ENCODE measurements around the gene ARNT2. TPM values are rescaled to one million over a fixed set of nuclear protein-coding genes. Genes with fewer than 3 reads are reported as not detected.

ARNT2 gene
- total RNA-seq, 1 experiment from 2014 or later = 16.8 TPM

DNA sequence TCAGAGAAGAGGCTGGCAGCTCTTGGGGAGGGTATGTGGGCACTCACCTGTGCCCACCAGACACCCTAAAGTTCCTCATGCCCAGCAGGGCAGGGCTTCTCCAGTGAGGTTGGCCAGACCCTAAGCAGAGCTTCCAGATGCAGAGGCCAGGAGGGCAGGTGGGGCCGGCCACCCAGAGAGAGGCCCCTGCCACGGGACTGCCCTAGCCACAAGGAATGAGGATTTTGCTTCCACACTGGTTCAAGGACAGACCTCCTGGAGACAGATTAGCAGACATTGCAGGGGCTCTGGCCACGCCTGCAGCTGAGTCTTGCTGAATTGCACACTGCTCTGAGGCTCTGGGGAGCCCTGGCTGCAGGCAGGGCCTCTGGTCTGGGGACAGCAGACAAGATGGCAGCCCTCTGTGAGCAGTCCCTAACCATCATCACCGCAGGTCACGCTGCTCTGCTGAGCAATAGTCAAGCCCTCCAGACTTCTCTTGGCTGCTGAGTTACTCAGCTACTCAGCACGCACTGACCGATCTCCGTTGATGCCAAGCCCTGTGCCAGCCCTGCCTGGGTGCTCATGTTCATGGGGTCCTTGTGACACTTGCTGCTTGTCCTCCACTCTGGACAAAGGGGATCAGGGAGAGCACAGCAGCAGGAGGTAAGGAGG is 173.5 kb downstream of the ARNT2 start:
- no peaks in the 10 kb centered on the region for H3K9me3 ChIP-seq (ENCODE audit: control insufficient read depth, insufficient read depth, low read depth, low read length)
- DNase-seq (ENCODE audit: low read depth, low spot score) = no peak
- in situ Hi-C loops (cut with HindIII; ENCODE audit: low pct_unique_long_range_greater_than_20kb, low sequenced_read_pairs) (no loop called here), intact Hi-C loops (cut with micrococcal nuclease; ENCODE audit: unreplicated experiment) (no loop called here)
- ATAC-seq = no peak
- H3K4me1 ChIP-seq (ENCODE audit: control insufficient read depth, insufficient read depth, low read length) = no peaks in the 10 kb centered on the region
- H3K27ac ChIP-seq (ENCODE audit: low read length) = no peak overlapping the region
- H3K36me3 ChIP-seq (ENCODE audit: control insufficient read depth, insufficient read depth, low read length) = no peaks in the 10 kb centered on the region
- BruUV-seq (replicated peaks) = no TSS peak
- TF ChIP-seq SIN3A (IDR thresholded peaks at IDR 0.05; ENCODE audit: borderline replicate concordance, insufficient read depth, low read depth, low read length) (no peak), POLR2AphosphoS5 (IDR thresholded peaks at IDR 0.05; ENCODE audit: low read depth, low read length) (no peak), TCF7L2 (IDR thresholded peaks at IDR 0.05; ENCODE audit: low read depth, low read length) (no peak)
- TF ChIP-seq, protein P1, sequence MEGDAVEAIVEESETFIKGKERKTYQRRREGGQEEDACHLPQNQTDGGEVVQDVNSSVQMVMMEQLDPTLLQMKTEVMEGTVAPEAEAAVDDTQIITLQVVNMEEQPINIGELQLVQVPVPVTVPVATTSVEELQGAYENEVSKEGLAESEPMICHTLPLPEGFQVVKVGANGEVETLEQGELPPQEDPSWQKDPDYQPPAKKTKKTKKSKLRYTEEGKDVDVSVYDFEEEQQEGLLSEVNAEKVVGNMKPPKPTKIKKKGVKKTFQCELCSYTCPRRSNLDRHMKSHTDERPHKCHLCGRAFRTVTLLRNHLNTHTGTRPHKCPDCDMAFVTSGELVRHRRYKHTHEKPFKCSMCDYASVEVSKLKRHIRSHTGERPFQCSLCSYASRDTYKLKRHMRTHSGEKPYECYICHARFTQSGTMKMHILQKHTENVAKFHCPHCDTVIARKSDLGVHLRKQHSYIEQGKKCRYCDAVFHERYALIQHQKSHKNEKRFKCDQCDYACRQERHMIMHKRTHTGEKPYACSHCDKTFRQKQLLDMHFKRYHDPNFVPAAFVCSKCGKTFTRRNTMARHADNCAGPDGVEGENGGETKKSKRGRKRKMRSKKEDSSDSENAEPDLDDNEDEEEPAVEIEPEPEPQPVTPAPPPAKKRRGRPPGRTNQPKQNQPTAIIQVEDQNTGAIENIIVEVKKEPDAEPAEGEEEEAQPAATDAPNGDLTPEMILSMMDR (IDR thresholded peaks at IDR 0.05) = no peak
- TF ChIP-seq, protein P2, sequence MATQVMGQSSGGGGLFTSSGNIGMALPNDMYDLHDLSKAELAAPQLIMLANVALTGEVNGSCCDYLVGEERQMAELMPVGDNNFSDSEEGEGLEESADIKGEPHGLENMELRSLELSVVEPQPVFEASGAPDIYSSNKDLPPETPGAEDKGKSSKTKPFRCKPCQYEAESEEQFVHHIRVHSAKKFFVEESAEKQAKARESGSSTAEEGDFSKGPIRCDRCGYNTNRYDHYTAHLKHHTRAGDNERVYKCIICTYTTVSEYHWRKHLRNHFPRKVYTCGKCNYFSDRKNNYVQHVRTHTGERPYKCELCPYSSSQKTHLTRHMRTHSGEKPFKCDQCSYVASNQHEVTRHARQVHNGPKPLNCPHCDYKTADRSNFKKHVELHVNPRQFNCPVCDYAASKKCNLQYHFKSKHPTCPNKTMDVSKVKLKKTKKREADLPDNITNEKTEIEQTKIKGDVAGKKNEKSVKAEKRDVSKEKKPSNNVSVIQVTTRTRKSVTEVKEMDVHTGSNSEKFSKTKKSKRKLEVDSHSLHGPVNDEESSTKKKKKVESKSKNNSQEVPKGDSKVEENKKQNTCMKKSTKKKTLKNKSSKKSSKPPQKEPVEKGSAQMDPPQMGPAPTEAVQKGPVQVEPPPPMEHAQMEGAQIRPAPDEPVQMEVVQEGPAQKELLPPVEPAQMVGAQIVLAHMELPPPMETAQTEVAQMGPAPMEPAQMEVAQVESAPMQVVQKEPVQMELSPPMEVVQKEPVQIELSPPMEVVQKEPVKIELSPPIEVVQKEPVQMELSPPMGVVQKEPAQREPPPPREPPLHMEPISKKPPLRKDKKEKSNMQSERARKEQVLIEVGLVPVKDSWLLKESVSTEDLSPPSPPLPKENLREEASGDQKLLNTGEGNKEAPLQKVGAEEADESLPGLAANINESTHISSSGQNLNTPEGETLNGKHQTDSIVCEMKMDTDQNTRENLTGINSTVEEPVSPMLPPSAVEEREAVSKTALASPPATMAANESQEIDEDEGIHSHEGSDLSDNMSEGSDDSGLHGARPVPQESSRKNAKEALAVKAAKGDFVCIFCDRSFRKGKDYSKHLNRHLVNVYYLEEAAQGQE (IDR thresholded peaks at IDR 0.05; ENCODE audit: insufficient read depth in 1 of 2, low read depth in 2 of 2, low read length in 1 of 2) = no peak
- no peak overlapping the region for H3K4me3 ChIP-seq (ENCODE audit: low read depth in 2 of 2, low read length in 2 of 2)
- H3K27me3 ChIP-seq (ENCODE audit: control insufficient read depth, insufficient read depth, low read length) = no peaks in the 10 kb centered on the region
- CTCF ChIA-PET = no interaction called here
- POLR2A ChIA-PET = no interaction called here

DNA sequence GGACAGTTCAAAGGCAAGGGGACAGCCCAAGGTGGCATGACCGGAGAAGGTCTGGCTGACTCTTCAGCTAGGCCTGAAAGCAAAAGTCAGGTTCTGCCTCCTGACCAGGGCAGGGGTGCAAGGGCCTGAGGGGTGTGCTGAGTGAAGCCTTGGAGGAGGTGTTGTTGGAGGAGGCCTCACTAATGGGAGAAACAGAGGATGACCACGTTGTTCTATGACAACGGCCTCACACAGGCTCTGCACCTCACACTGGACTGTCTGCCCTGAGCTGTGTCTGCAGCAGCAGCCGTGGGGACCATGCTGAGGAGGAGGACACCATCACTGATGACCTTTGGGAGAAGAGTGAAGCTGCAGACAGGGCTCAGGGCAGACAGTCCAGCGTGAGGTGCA is 174.0 kb downstream of the ARNT2 start:
- ChIA-PET POLR2A (no interaction called here), CTCF (no interaction called here)
- no peak overlapping the region for H3K4me3 ChIP-seq (ENCODE audit: low read depth in 2 of 2, low read length in 2 of 2)
- ATAC-seq (no peak), DNase-seq (ENCODE audit: low read depth, low spot score) (no peak)
- H3K27ac ChIP-seq (ENCODE audit: low read length) = no peak overlapping the region
- in situ Hi-C loops (cut with HindIII; ENCODE audit: low pct_unique_long_range_greater_than_20kb, low sequenced_read_pairs) (no loop called here), intact Hi-C loops (cut with micrococcal nuclease; ENCODE audit: unreplicated experiment) (no loop called here)
- TF ChIP-seq TCF7L2 (IDR thresholded peaks at IDR 0.05; ENCODE audit: low read depth, low read length) (no peak), POLR2AphosphoS5 (IDR thresholded peaks at IDR 0.05; ENCODE audit: low read depth, low read length) (no peak), SIN3A (IDR thresholded peaks at IDR 0.05; ENCODE audit: borderline replicate concordance, insufficient read depth, low read depth, low read length) (no peak)
- TF ChIP-seq, protein P2 (IDR thresholded peaks at IDR 0.05; ENCODE audit: insufficient read depth in 1 of 2, low read depth in 2 of 2, low read length in 1 of 2) = no peak
- TF ChIP-seq, protein P1 (IDR thresholded peaks at IDR 0.05) = no peak
- H3K4me1 ChIP-seq (ENCODE audit: control insufficient read depth, insufficient read depth, low read length) = no peaks in the 10 kb centered on the region
- H3K27me3 ChIP-seq (ENCODE audit: control insufficient read depth, insufficient read depth, low read length) = no peaks in the 10 kb centered on the region
- BruUV-seq (replicated peaks) = no TSS peak
- H3K9me3 ChIP-seq (ENCODE audit: control insufficient read depth, insufficient read depth, low read depth, low read length) = no peaks in the 10 kb centered on the region
- H3K36me3 ChIP-seq (ENCODE audit: control insufficient read depth, insufficient read depth, low read length) = no peaks in the 10 kb centered on the region
